IPS-18c (cell line): ENCODE measurements around the gene OR10A6.

Experiments
- H3K4me3 ChIP-seq: 2 replicates; pipeline ENCODE4 v1.7.0; 2013; ENCODE audit warnings: low read depth, mild to moderate bottlenecking, low read length, moderate library complexity; ENCODE audit not compliant: insufficient read depth
- H3K9me3 ChIP-seq: one replicate; pipeline ENCODE4 v1.6.1; 2013; ENCODE audit warnings: mild to moderate bottlenecking, low read length, moderate library complexity; ENCODE audit not compliant: control insufficient read depth, insufficient read depth

Gene OR10A6

DNA sequence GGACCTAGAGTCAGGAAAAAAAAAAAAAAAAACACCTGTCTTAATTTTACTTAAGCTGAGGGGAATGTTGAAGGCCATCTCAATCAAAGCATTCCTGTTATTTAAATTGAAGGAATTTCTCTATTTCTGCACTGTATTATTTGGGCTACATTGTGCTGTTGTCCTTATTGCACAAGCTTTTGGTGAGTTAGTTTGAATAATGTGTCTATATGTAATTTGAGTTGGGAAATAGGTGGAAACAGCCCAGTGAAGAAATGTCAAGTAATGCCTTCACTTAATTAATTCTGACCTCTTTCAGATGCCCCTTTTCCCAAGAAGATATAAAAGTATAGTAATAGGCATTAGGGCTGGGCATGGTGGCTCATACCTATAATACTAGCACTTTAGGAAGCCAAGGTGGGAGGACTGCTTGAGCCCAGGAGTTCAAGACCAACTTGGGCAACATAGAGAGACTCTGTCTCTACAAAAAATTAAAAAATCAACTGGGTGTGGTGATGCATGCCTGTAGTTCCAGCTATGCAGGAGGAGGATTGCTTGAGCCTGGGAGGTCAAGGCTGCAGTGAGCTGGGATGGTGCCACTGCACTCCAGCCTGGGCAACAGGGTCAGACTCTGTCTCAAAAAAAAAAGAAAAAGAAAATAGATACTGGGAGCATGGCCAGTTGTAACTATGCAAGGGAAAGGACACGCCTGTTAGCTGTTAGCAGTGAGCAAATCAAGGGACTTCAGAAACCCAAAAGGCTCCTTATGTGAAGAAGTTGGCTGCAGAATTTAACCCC, 34.9 kb downstream of the OR10A6 start:
- H3K4me3 ChIP-seq: no peak overlapping the region
- H3K9me3 ChIP-seq: no peaks in the 10 kb centered on the region

DNA sequence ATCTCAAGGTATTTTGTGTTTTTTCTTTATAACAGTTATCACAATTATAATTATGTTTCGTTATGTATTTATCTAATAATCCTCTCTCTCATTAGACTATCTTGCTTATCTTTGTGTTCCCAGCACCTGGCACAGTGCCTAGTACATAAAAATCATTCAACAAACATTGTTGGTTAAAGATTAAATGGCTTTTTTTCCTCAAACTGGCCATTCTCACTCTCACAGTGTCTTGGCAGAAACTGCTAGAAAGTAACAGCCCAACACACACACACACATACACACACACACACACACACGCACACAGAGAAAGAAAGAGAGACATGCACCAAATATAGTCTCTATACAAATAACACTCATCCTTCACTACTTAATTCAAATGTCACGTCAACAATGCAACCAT, 36.8 kb downstream of the OR10A6 start:
- Histone ChIP-seq H3K9me3 (no peaks in the 10 kb centered on the region), H3K4me3 (no peak overlapping the region)

DNA sequence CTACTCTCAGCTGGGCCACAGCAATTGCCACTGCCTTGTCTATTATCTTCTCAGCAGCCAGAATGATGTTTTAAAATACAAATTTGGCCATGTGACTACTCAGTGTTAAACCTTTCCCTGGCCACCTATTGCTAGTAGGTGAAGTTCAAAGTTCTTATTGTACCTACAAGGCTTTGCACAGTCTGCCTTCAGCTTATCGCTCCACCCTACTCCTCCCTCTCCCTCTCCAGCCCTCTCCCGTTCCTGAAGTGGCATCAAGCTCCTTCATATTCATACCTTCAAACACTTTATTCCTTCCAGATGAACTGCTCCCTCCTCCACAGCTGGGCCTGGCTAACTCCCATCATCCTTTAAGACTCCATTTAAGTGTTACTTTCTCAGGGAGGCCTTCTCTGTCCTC, 37.3 kb downstream of the OR10A6 start:
- Histone ChIP-seq H3K4me3 (no peak overlapping the region), H3K9me3 (no peaks in the 10 kb centered on the region)

DNA sequence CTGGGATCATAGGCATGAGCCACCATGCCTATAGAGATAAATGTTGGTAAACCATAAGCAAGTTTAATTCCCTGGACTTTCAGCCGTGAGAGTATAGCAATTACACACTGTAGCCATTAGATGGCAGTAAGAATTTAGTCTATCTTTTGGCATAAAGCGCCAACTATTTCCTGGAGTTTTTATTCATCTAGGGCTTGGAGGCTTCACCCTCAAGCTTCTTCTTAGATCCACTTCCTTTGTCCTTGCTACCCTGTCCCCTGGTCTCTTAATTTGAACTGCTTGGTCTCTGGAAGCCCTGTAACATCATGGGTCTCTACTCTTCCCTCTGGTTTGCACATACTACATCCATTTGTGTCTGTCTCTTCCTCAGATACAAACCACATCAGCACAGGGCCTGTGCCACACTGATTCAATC, 38.2 kb downstream of the OR10A6 start:
- Histone ChIP-seq H3K4me3 (no peak overlapping the region), H3K9me3 (no peaks in the 10 kb centered on the region)

DNA sequence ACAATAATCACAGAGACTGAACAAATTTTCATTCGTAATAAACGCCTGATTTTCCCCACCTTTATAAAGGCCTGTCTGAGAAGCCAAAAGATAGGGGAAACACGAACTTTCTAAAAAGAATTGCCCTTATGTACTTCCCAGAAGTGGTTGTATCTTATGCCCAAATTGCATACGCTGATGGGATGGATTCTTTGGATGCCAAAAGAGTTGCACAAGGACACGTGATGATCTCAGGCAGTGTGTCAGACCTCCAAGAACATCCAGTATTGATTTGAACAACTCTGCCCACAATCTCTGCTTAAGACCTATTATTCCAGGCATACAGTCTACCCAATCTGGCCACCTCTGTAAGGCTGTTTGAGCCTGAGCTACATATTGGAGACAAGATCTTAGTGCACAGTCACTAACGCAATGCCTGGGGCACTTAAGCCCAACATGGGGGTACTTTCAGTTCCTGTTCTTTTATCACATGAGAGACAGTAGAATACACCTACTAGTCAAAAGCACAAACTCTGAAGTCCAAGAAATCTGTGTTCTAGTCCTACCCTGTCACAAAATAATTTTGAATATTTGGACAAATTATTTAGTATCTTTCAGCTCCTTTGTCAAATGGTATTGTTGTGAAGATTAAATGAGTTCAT, 38.9 kb downstream of the OR10A6 start:
- Histone ChIP-seq H3K4me3 (no peak overlapping the region), H3K9me3 (no peaks in the 10 kb centered on the region)

DNA sequence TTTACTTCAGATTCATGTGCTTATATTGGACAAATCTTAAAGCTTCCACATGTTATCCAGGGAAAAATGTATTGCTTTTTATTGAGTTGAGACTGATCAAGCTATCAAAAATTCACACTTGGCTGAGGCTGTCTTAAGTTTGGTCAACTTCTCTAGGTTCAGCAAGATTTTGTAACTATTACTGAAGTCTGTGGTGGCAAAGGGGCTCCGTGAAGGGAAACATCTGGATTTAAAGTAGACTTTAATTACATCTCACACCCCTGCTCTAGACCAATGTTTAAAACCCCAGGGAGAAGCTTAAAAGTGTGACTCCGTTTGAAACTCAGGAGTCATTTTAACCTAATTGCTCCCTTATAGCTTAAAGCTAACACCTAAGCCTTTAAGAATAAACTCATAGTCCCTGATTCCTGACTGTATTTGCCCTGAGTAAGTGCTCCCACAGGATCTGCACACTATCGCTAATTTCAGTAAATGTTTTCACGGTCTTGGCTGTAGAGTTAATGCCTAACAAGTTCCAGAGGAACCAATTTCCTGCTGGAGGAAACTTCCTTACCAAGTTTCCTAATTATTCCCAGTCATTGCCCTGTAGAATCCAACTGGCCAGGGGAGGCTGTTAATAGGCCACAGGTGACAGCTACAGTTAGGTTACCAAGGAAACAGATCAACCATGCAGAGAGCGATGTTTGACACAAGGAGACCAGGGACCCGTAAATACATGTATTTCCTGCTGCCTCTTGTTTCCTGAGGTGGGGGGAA, 40.5 kb downstream of the OR10A6 start:
- Histone ChIP-seq H3K9me3 (no peaks in the 10 kb centered on the region), H3K4me3 (no peak overlapping the region)

DNA sequence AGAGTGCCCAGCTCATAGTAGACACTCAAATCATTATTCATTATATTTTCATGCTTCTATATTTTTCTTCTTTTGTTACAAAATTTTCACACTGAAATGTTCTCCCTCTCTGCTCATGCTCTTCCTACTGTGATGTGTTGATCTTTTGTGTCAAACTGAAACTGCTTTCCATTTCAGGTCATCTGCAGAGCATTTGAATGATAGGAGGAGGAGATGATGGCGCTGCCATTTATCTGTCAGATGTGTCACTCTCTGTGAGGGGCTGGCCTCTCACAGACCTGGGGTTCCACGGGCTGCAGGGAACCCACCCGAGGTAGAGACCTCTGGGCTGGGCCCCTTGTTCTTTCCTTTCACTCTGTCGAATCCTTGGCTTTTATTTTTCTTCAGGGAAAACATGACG, 41.1 kb downstream of the OR10A6 start:
- H3K4me3 ChIP-seq: no peak overlapping the region
- no peaks in the 10 kb centered on the region for H3K9me3 ChIP-seq

DNA sequence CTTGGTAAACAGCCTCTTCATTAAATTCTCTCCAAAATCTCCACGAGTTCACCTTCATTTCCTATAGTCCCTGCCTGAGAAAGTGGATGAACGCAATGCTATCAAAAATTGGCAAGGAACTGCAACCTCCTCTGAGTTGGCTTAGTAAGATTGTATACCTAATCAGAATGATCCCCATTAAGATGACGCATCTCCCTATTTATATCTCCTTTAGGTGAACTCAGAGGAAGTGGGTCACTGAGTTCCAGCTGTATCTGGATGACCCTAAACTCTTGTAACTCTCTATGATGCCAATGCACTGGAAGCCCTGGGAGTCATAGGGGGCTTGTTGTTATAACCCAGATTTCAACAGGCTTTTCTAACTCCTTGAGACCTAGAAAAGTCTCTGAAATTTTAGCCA, 48.2 kb downstream of the OR10A6 start:
- H3K9me3 ChIP-seq: no peaks in the 10 kb centered on the region
- no peak overlapping the region for H3K4me3 ChIP-seq
